Retinal pigment epithelial cell (primary cell): ENCODE measurements around the gene ATP5F1E.
"Not testable (repeated sequence)": the region's sequence is repeated elsewhere in the genome, so short reads cannot be mapped to it uniquely, and the experiment has no call there.

Experiments used
- DNase-seq: peaks from one replicate; pipeline ENCODE4 v3.0.0-alpha.2; 2010; ENCODE audit warnings: low read depth
- H3K4me3 ChIP-seq: 2 replicates; pipeline ENCODE4 v1.5.1; 2011; ENCODE audit warnings: mild to moderate bottlenecking, low read length, control low read depth, moderate library complexity
- CTCF ChIP-seq: conservative IDR thresholded peaks from 2 replicates; pipeline ENCODE4 v1.5.1; 2011; ENCODE audit warnings: low read depth, low read length, control low read depth, inconsistent platforms

Gene ATP5F1E

GRCh38 chr20:58986968-58987517 lies 45.1 kb downstream of the ATP5F1E start:
- H3K4me3 ChIP-seq: no peak overlapping the region
- no peak for DNase-seq
- no peak for TF ChIP-seq CTCF

GRCh38 chr20:58986286-58986967 lies 45.7 kb downstream of the ATP5F1E start:
- TF ChIP-seq CTCF: no peak
- no peak for DNase-seq
- H3K4me3 ChIP-seq: no peak overlapping the region

GRCh38 chr20:58985656-58986055 lies 46.5 kb downstream of the ATP5F1E start:
- no peak overlapping the region for H3K4me3 ChIP-seq
- no peak for DNase-seq
- TF ChIP-seq CTCF: no peak

- H3K4me3 ChIP-seq: no peak overlapping the region
- no peak for TF ChIP-seq CTCF
- no peak for DNase-seq
Measured at GRCh38 chr20:58984691-58985090, 47.4 kb downstream of the ATP5F1E start.

- H3K4me3 ChIP-seq, DNase-seq: not testable (repeated sequence)
Measured at GRCh38 chr20:58983115-58983468, 49.0 kb downstream of the ATP5F1E start.

GRCh38 chr20:58982406-58983114 lies 49.6 kb downstream of the ATP5F1E start:
- no peak for TF ChIP-seq CTCF
- H3K4me3 ChIP-seq: peak overlapping the region; percentile 83
- DNase-seq: no peak

- TF ChIP-seq CTCF: no peak
- no peak for DNase-seq
- H3K4me3 ChIP-seq: peak overlapping the region; percentile 83
Measured at GRCh38 chr20:58981628-58982364, 50.3 kb downstream of the ATP5F1E start.
